Panc1 (cell line): ENCODE results near the gene KRT86.

Experiments used
- POLR2AphosphoS5 ChIP-seq: IDR thresholded peaks from 2 replicates; pipeline ENCODE4 v1.6.1; 2012; ENCODE audit warnings: mild to moderate bottlenecking, low read depth, low read length, moderate library complexity
- SIN3A ChIP-seq: IDR thresholded peaks from 2 replicates; pipeline ENCODE4 v1.6.1; 2012; ENCODE audit warnings: low read depth, mild to moderate bottlenecking, low read length, moderate library complexity, borderline replicate concordance; ENCODE audit not compliant: insufficient read depth
- TCF7L2 ChIP-seq: IDR thresholded peaks from 2 replicates; pipeline ENCODE4 v1.6.1; 2011; ENCODE audit warnings: mild to moderate bottlenecking, low read depth, low read length, inconsistent platforms
- TF ChIP-seq, protein P1 (sequence below): fragments of 450-650 bp; IDR thresholded peaks from 2 replicates; pipeline ENCODE4 v1.5.1; 2017; ENCODE audit warnings: mild to moderate bottlenecking
- TF ChIP-seq, protein P2 (sequence below), 2 experiments: IDR thresholded peaks; 2 replicates each; pipeline ENCODE4 v1.6.1; 2011 to 2012; ENCODE audit warnings: low read depth in 2 of 2, control low read depth in 1 of 2, low read length in 1 of 2, mild to moderate bottlenecking in 1 of 2, moderate library complexity in 1 of 2; ENCODE audit not compliant: insufficient read depth in 1 of 2

DNA sequence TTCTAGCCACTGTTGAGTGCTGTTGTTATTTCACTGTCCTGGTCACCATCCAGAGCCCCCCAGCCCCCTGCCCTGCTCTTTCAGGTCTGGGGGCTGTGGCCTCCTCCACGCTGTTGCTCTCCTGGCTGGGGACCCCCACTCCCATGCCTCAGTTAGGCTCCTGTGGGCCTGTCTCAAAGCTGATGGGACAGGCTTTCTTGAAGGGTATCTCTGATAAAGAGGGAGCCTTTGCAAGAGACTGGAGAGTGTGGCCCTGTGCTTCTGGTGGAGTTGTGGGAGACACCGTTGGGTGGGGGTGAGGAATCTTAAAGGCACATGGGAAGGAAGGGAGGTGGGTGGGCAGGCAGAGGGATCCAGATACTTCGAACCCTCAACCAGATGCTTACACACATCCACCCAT lies 12.2 kb upstream of the KRT86 start:
- TF ChIP-seq, protein P1, sequence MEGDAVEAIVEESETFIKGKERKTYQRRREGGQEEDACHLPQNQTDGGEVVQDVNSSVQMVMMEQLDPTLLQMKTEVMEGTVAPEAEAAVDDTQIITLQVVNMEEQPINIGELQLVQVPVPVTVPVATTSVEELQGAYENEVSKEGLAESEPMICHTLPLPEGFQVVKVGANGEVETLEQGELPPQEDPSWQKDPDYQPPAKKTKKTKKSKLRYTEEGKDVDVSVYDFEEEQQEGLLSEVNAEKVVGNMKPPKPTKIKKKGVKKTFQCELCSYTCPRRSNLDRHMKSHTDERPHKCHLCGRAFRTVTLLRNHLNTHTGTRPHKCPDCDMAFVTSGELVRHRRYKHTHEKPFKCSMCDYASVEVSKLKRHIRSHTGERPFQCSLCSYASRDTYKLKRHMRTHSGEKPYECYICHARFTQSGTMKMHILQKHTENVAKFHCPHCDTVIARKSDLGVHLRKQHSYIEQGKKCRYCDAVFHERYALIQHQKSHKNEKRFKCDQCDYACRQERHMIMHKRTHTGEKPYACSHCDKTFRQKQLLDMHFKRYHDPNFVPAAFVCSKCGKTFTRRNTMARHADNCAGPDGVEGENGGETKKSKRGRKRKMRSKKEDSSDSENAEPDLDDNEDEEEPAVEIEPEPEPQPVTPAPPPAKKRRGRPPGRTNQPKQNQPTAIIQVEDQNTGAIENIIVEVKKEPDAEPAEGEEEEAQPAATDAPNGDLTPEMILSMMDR = no peak
- TF ChIP-seq, protein P2, sequence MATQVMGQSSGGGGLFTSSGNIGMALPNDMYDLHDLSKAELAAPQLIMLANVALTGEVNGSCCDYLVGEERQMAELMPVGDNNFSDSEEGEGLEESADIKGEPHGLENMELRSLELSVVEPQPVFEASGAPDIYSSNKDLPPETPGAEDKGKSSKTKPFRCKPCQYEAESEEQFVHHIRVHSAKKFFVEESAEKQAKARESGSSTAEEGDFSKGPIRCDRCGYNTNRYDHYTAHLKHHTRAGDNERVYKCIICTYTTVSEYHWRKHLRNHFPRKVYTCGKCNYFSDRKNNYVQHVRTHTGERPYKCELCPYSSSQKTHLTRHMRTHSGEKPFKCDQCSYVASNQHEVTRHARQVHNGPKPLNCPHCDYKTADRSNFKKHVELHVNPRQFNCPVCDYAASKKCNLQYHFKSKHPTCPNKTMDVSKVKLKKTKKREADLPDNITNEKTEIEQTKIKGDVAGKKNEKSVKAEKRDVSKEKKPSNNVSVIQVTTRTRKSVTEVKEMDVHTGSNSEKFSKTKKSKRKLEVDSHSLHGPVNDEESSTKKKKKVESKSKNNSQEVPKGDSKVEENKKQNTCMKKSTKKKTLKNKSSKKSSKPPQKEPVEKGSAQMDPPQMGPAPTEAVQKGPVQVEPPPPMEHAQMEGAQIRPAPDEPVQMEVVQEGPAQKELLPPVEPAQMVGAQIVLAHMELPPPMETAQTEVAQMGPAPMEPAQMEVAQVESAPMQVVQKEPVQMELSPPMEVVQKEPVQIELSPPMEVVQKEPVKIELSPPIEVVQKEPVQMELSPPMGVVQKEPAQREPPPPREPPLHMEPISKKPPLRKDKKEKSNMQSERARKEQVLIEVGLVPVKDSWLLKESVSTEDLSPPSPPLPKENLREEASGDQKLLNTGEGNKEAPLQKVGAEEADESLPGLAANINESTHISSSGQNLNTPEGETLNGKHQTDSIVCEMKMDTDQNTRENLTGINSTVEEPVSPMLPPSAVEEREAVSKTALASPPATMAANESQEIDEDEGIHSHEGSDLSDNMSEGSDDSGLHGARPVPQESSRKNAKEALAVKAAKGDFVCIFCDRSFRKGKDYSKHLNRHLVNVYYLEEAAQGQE (IDR thresholded peaks at IDR 0.05; ENCODE audit: insufficient read depth in 1 of 2, low read depth in 2 of 2, low read length in 1 of 2) = no peak
- TF ChIP-seq SIN3A = no peak
- TF ChIP-seq POLR2AphosphoS5 = no peak
- no peak for TF ChIP-seq TCF7L2
